GM12874 (cell line): Measurements from ENCODE around the gene NBAS.

Experiments used
- TF ChIP-seq, protein P1 (sequence below): IDR thresholded peaks from 2 replicates; pipeline ENCODE4 v1.5.1; 2011; ENCODE audit warnings: low read depth, mild to moderate bottlenecking, control low read depth, low read length, moderate library complexity; ENCODE audit not compliant: insufficient read depth

Gene NBAS

DNA sequence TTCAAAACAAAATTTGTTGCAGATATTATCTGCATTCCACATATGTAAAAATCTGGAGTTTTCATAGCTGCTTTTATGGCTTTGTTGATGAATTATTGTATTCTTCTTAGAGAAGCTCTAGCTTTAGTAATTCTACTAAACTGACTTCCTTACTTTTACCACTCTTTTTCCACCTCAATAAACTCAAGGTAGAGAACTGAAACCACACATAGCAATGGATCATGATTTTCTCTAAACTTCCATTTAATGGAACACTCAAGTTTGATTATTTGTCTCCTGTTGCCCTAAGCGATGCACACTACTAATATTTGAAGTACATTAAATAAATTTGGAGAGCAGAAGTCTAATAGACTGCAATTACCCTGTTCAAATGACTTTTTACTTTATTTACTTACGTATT is 192.0 kb downstream of the NBAS start:
- TF ChIP-seq, protein P1, sequence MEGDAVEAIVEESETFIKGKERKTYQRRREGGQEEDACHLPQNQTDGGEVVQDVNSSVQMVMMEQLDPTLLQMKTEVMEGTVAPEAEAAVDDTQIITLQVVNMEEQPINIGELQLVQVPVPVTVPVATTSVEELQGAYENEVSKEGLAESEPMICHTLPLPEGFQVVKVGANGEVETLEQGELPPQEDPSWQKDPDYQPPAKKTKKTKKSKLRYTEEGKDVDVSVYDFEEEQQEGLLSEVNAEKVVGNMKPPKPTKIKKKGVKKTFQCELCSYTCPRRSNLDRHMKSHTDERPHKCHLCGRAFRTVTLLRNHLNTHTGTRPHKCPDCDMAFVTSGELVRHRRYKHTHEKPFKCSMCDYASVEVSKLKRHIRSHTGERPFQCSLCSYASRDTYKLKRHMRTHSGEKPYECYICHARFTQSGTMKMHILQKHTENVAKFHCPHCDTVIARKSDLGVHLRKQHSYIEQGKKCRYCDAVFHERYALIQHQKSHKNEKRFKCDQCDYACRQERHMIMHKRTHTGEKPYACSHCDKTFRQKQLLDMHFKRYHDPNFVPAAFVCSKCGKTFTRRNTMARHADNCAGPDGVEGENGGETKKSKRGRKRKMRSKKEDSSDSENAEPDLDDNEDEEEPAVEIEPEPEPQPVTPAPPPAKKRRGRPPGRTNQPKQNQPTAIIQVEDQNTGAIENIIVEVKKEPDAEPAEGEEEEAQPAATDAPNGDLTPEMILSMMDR, result no peak

DNA sequence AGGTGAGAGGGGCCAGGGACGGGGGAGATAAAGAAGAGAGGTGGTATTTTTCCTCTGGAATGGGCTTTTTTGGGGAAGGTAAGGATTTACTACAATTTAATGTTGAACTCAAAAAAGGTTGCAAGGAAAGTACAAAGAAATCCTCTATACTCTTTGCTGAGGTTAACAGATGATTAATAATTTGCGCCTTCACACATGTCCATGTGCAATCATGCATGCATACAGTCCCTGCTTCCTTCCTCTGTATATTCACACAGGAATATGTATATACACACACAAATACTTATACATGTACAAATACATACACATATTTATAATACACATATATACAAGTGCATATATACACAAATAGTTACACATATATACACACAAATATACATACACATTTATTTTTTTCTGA is 193.4 kb downstream of the NBAS start:
- TF ChIP-seq, protein P1, result no peak

DNA sequence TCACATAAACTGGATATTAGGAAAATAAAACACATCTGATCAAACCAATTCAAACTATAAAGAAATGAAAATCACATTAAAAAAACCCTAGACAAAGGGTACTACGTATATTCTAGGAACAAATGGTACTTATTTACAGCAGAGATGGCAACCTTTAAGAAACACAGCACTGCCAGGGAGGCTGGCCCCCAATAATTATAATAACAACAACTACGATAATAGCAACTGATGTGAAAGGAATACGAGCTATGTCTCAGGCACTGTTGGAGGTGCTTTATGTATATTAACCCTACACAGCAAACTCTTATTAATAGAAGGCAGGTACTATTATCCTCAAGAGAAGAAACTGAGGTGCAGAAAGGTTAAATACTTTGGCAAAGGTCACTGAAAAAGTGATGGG is 193.9 kb downstream of the NBAS start:
- TF ChIP-seq, protein P1, result no peak

DNA sequence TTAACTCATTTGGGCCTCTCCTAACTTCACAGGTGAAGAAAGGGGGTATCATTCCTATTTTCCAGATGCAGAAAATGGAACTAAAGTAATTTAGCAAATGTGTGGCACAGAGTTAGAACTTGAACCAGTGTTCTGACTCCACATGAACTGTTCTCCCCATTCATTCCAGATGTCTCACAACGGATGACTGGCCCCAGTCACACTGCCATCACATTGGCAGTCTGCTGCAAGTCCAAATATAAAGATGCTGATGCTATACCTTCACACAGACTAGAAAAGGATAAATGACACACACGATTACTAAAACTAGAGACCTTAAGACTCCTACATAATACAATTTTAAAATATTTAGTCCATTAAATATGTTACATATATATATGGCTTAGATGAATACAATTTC is 195.7 kb downstream of the NBAS start:
- TF ChIP-seq, protein P1, result no peak

DNA sequence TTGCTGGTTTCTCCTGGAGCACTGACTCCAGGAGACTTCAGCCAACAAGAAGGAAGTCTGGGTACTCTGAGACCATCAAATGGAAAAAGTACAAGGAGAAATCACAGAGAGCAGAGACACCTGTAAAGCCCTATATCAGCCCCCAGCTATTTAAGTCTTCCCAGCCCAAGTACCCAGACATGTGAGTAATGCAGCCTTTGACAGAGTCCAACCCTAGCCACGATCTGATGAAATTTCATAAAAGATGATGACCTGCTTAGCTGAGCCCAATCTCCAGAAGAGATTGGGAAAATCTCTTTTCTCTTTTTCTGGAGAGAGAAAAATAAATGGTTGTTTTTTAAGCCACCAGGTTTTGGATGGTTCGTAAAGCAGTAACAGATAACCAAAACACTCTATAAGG is 196.6 kb downstream of the NBAS start:
- TF ChIP-seq, protein P1, result no peak

DNA sequence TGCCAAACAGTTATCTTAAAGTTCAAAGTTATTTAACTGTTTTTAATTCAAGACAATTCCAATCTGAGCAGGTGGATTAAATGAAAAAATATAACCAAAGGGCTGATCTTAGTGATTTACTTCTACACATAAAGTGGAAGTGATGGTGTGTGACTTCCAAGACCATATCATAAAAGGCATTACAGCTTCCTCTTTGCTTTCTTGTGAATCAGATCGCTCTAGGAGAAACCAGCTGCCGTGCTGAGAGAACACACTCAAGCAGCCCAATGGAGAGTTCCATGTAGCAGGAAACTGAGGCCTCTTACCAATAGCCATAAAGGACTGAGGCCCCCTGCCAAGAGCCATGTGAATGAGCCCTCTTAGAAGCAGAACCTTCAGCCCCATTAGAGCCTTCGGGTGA is 197.4 kb downstream of the NBAS start:
- TF ChIP-seq, protein P1, result no peak

DNA sequence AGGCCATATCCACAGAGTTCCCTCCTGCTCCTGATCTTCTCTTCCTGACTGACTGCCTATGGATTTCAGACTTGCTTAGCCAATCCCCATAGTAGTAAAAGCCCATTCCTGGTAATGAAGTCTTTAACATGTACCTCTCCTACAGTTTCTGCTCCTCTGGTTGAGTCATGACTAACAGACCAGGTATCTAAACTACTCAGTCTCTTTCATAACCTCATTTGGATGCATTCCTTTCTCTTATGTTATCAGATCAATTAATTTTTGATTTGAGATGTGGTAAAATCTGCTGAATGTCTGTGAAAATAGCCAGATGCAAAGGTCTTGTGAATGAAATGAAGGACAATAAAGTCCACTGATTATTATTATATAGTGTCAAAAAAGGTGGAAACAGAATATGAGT is 198.0 kb downstream of the NBAS start:
- TF ChIP-seq, protein P1, result no peak
